Activated CD4-positive, alpha-beta T cell treated with anti-CD3 and anti-CD28 coated beads for 24 hours (primary cell): ENCODE measurements around the gene SEMA4G.

Source experiments
- DNase-seq, 2 donors: peaks; one replicate each; pipeline ENCODE4 v3.0.0-alpha.2; 2020; ENCODE audit warnings: low read depth in 2 of 2

SEMA4G gene

GRCh38 chr10:100986952-100987684, 17.8 kb downstream of the SEMA4G start, which contains the start of the genes MRPL43 and TWNK:
Gene MRPL43, minus strand, starts transcription at chr10:100987497. Its CDS starts 54 bp downstream, at chr10:100987443.
Gene TWNK, plus strand, starts transcription at chr10:100987543. Its CDS starts 668 bp downstream, at chr10:100988211.
- peak; percentile 76 to 77 for DNase-seq

GRCh38 chr10:100987685-100988049, 18.4 kb downstream of the SEMA4G start:
- DNase-seq = no peak

GRCh38 chr10:100988166-100988565, 18.9 kb downstream of the SEMA4G start:
- DNase-seq = no peak

- no peak for DNase-seq
Observed at GRCh38 chr10:100989088-100989487, 19.8 kb downstream of the SEMA4G start.

- no peak for DNase-seq
Observed at GRCh38 chr10:100993986-100994708, 24.8 kb downstream of the SEMA4G start.

- no peak for DNase-seq
Observed at GRCh38 chr10:100995181-100995580, 25.9 kb downstream of the SEMA4G start.

GRCh38 chr10:100996678-100997359, 27.5 kb downstream of the SEMA4G start:
- DNase-seq = no peak

- peak; percentile 52 to 55 for DNase-seq
Observed at GRCh38 chr10:100997360-100998182, 28.3 kb downstream of the SEMA4G start.

GRCh38 chr10:100998183-100998990, 29.1 kb downstream of the SEMA4G start:
- peak; percentile 36 to 56 for DNase-seq

GRCh38 chr10:100998991-100999741, 29.9 kb downstream of the SEMA4G start:
- DNase-seq = peak; percentile 64

GRCh38 chr10:100999742-101000126, 30.4 kb downstream of the SEMA4G start, which contains the start of gene LZTS2:
Gene LZTS2, plus strand, starts transcription at chr10:100999808. Its CDS starts 2,731 bp downstream, at chr10:101002539.
- DNase-seq = no peak

- no peak for DNase-seq
Observed at GRCh38 chr10:101000127-101000914, 31.0 kb downstream of the SEMA4G start.

- DNase-seq = no peak
Observed at GRCh38 chr10:101000915-101001658, 31.8 kb downstream of the SEMA4G start.

- DNase-seq = no peak
Observed at GRCh38 chr10:101001659-101002035, 32.3 kb downstream of the SEMA4G start.

GRCh38 chr10:101002456-101002855, 33.2 kb downstream of the SEMA4G start:
- DNase-seq = no peak

- DNase-seq = no peak
Observed at GRCh38 chr10:101003639-101004206, 34.4 kb downstream of the SEMA4G start.

GRCh38 chr10:101005361-101005760, 36.1 kb downstream of the SEMA4G start:
- DNase-seq = no peak
